ENCODE results near the gene IFIT1.
"Not testable (repeated sequence)": the region's sequence is repeated elsewhere in the genome, so short reads cannot be mapped to it uniquely, and the experiment has no call there.

Gene IFIT1

GRCh38 chr10:89391907-89392756 lies at the start of gene IFIT1:
Gene IFIT1, plus strand, starts transcription at chr10:89392623. Its CDS starts 90 bp downstream, at chr10:89392713.
- peak; percentile 55 for DNase-seq

GRCh38 chr10:89343089-89343767 lies 49.2 kb upstream of the IFIT1 start:
- no peak for DNase-seq

GRCh38 chr10:89344156-89344555 lies 48.3 kb upstream of the IFIT1 start:
- no peak for DNase-seq

GRCh38 chr10:89345367-89346000 lies 46.9 kb upstream of the IFIT1 start:
- no peak for DNase-seq

GRCh38 chr10:89346405-89347254 lies 45.8 kb upstream of the IFIT1 start:
- no peak for DNase-seq

GRCh38 chr10:89347701-89348457 lies 44.5 kb upstream of the IFIT1 start:
- no peak for DNase-seq

GRCh38 chr10:89348481-89348880 lies 43.9 kb upstream of the IFIT1 start:
- no peak for DNase-seq

- no peak for DNase-seq
These were observed 43.4 kb upstream of the IFIT1 start for GRCh38 chr10:89348975-89349374.

- DNase-seq, result not testable (repeated sequence)
These were observed 41.6 kb upstream of the IFIT1 start for GRCh38 chr10:89350631-89351315.

- no peak for DNase-seq
These were observed 41.0 kb upstream of the IFIT1 start for GRCh38 chr10:89351412-89351779.

GRCh38 chr10:89351780-89352597 lies 40.4 kb upstream of the IFIT1 start:
- no peak for DNase-seq

- DNase-seq, result no peak
These were observed 39.6 kb upstream of the IFIT1 start for GRCh38 chr10:89352802-89353201.

- DNase-seq, result no peak
These were observed 37.0 kb upstream of the IFIT1 start for GRCh38 chr10:89355394-89355931.

- DNase-seq, result no peak
These were observed 35.3 kb upstream of the IFIT1 start for GRCh38 chr10:89357096-89357495.

GRCh38 chr10:89357975-89358374 lies 34.4 kb upstream of the IFIT1 start:
- no peak for DNase-seq

GRCh38 chr10:89360157-89360556 lies 32.3 kb upstream of the IFIT1 start:
- DNase-seq, result peak; percentile 16

GRCh38 chr10:89362929-89363328 lies 29.5 kb upstream of the IFIT1 start:
- DNase-seq, result no peak

GRCh38 chr10:89363729-89364442 lies 28.5 kb upstream of the IFIT1 start:
- no peak for DNase-seq

- DNase-seq, result no peak
These were observed 27.9 kb upstream of the IFIT1 start for GRCh38 chr10:89364531-89364930.

- DNase-seq, result no peak
These were observed 24.9 kb upstream of the IFIT1 start for GRCh38 chr10:89367529-89367928.
